Common myeloid progenitor, CD34-positive (primary cell): ENCODE results near the gene CNOT4. TPM values are rescaled to one million over a fixed set of nuclear protein-coding genes. Genes with fewer than 3 reads are reported as not detected.

Experiments
- CTCF ChIA-PET: fragments of 350-600 bp; sonication (Branson Sonifier 250); formaldehyde crosslinking; loops from one replicate; lab custom pipeline; 2021; ENCODE audit warnings: antibody characterized with exemption; lab: Charles Lee
- POLR2A ChIA-PET: fragments of 350-600 bp; sonication (Branson Sonifier 250); formaldehyde crosslinking; loops from one replicate; lab custom pipeline; 2021; ENCODE audit warnings: antibody characterized with exemption; lab: Charles Lee
- DNase-seq, 3 donors: peaks; one replicate each; pipeline versions ENCODE4 v3.0.0 to v3.0.0-alpha.2; 2013
- H3K27ac ChIP-seq, 2 experiments: 1 replicate in 1 of 2; 2 replicates in 1 of 2; pipeline ENCODE4 v1.7.0; 2013; ENCODE audit warnings: inconsistent platforms in 2 of 2, low read length in 2 of 2, mild to moderate bottlenecking in 2 of 2, low read depth in 1 of 2, moderate library complexity in 1 of 2; ENCODE audit not compliant: severe bottlenecking in 2 of 2, insufficient read depth in 1 of 2, poor library complexity in 1 of 2
- H3K27me3 ChIP-seq, 5 experiments: replicated peaks in 2 of 5; 1 replicate in 3 of 5; 2 replicates in 2 of 5; pipeline versions ENCODE4 v1.6.1 to v1.7.0; 2013; ENCODE audit warnings: low read length in 4 of 5, mild to moderate bottlenecking in 2 of 5, moderate library complexity in 2 of 5, inconsistent platforms in 1 of 5; ENCODE audit not compliant: insufficient read depth in 5 of 5, control insufficient read depth in 4 of 5
- H3K36me3 ChIP-seq, 4 experiments: 1 replicate in 2 of 4; 2 replicates in 2 of 4; pipeline versions ENCODE4 v1.6.1 to v1.7.0; 2013; ENCODE audit warnings: low read length in 3 of 4, control low read depth in 1 of 4, mild to moderate bottlenecking in 1 of 4; ENCODE audit not compliant: control insufficient read depth in 4 of 4, insufficient read depth in 4 of 4
- H3K4me1 ChIP-seq, 4 experiments: 1 replicate in 3 of 4; 2 replicates in 1 of 4; pipeline versions ENCODE4 v1.6.1 to v1.7.1; 2013; ENCODE audit warnings: low read length in 3 of 4, mild to moderate bottlenecking in 3 of 4, control low read depth in 1 of 4, inconsistent platforms in 1 of 4, moderate library complexity in 1 of 4; ENCODE audit not compliant: control insufficient read depth in 4 of 4, insufficient read depth in 4 of 4; ENCODE audit errors: control extremely low read depth in 1 of 4
- H3K4me3 ChIP-seq, 7 experiments: 1 replicate in 4 of 7; 2 replicates in 3 of 7; pipeline versions ENCODE4 v1.5.1 to v1.7.0; 2013; ENCODE audit warnings: mild to moderate bottlenecking in 7 of 7, low read length in 6 of 7, moderate library complexity in 6 of 7, inconsistent platforms in 2 of 7, low read depth in 2 of 7, control low read depth in 1 of 7; ENCODE audit not compliant: insufficient read depth in 4 of 7, control insufficient read depth in 1 of 7; ENCODE audit errors: extremely low read depth in 1 of 7
- H3K9me3 ChIP-seq, 5 experiments: 1 replicate in 4 of 5; 2 replicates in 1 of 5; pipeline versions ENCODE4 v1.6.1 to v1.7.1; 2013; ENCODE audit warnings: low read length in 4 of 5, mild to moderate bottlenecking in 2 of 5, inconsistent platforms in 1 of 5, low read depth in 1 of 5, moderate library complexity in 1 of 5; ENCODE audit not compliant: control insufficient read depth in 4 of 5, insufficient read depth in 2 of 5; ENCODE audit errors: control extremely low read depth in 1 of 5
- WGBS: methylation state at CpG from one replicate; pipeline ENCODE4 v1.1.5; 2013; ENCODE audit not compliant: insufficient coverage; 5-methylcytosine and 5-hydroxymethylcytosine counted together
- polyA plus RNA-seq: library from polyadenylated mRNA; unstranded; fragments of 120-200 nt; gene quantifications from one replicate; pipeline ENCODE4 v1.2.1, GENCODE V29; 2013

The CNOT4 gene
- polyA plus RNA-seq = 14.5 TPM

- CTCF ChIA-PET = interaction anchor here (1.0 to 1.8 kb wide), 6 partner anchors 9 to 117 kb away, joined by 3 to 9 read pairs (median 4); no protein-coding TSS in a partner anchor
- peaks cover 10 to 33% (median 19%) of the 10 kb centered on the region in 4 experiments for H3K4me1 ChIP-seq
- H3K9me3 ChIP-seq = no peaks in the 10 kb centered on the region
- H3K27me3 ChIP-seq = no peaks in the 10 kb centered on the region
- H3K36me3 ChIP-seq = peaks cover 0 to 2% (median 0%) of the 10 kb centered on the region in 4 experiments
- peak within 1 kb of the TSS; percentile 95 to 98 for H3K27ac ChIP-seq
- WGBS = 0% methylated on average over 53 of the region's 55 CpGs
- peak within 1 kb of the TSS; percentile 84 to 100 (median 96) for H3K4me3 ChIP-seq
- POLR2A ChIA-PET = interaction anchor here (1.7 kb wide), 1 partner anchor 16 kb away, joined by 3 read pairs; no protein-coding TSS in a partner anchor
- DNase-seq = peak; percentile 98 to 99 (median 98)
These were observed at the start of gene CNOT4 for GRCh38 chr7:135509839-135510591. TSS of gene CNOT4 (minus strand) at chr7:135510102. CDS start at chr7:135438331, 71,771 bp downstream.

GRCh38 chr7:135558881-135559280 is 49.0 kb upstream of the CNOT4 start:
- peaks cover 0 to 2% (median 0%) of the 10 kb centered on the region in 4 experiments for H3K36me3 ChIP-seq
- no peaks in the 10 kb centered on the region for H3K9me3 ChIP-seq
- no peak for DNase-seq
- peak overlapping the region; percentile 99 to 100 for H3K27ac ChIP-seq
- 51% methylated on average over 3 of the region's 5 CpGs for WGBS
- no peaks in the 10 kb centered on the region for H3K27me3 ChIP-seq
- ChIA-PET CTCF (interaction anchor here (1.0 to 4.4 kb wide), 7 partner anchors 14 to 279 kb away, joined by 3 to 15 read pairs (median 4); no protein-coding TSS in a partner anchor), POLR2A (no interaction called here)
- peaks cover 6 to 28% (median 14%) of the 10 kb centered on the region in 4 experiments for H3K4me1 ChIP-seq
- peak overlapping the region in 6 of 7 experiments; percentile 85 to 98 (median 96) for H3K4me3 ChIP-seq

GRCh38 chr7:135558337-135558767 is 48.5 kb upstream of the CNOT4 start:
- Histone ChIP-seq H3K4me1 (peaks cover 6 to 28% (median 14%) of the 10 kb centered on the region in 4 experiments), H3K9me3 (no peaks in the 10 kb centered on the region), H3K27me3 (no peaks in the 10 kb centered on the region), H3K27ac (peak overlapping the region; percentile 99 to 100), H3K4me3 (peak overlapping the region; percentile 85 to 98 (median 96)), H3K36me3 (peaks cover 0 to 2% (median 0%) of the 10 kb centered on the region in 4 experiments)
- POLR2A ChIA-PET = interaction anchor here (0.7 kb wide), 1 partner anchor 44 kb away, joined by 5 read pairs; no protein-coding TSS in a partner anchor
- peak; percentile 85 to 90 (median 90) for DNase-seq
- CTCF ChIA-PET = interaction anchor here (0.6 to 4.4 kb wide), 7 partner anchors 13 to 278 kb away, joined by 3 to 15 read pairs (median 4); no protein-coding TSS in a partner anchor
- 0% methylated on average over 15 of the region's 16 CpGs for WGBS

- H3K4me1 ChIP-seq = peaks cover 6 to 28% (median 14%) of the 10 kb centered on the region in 4 experiments
- peak; percentile 87 to 92 (median 91) for DNase-seq
- ChIA-PET POLR2A (interaction anchor here (0.7 kb wide), 1 partner anchor 43 kb away, joined by 5 read pairs; no protein-coding TSS in a partner anchor), CTCF (interaction anchor here (0.6 to 4.4 kb wide), 5 partner anchors 13 to 278 kb away, joined by 3 to 15 read pairs (median 5); no protein-coding TSS in a partner anchor)
- peak within 1 kb of the TSS; percentile 85 to 98 (median 96) for H3K4me3 ChIP-seq
- WGBS = under 1% methylated on average over 24 of the region's 38 CpGs
- H3K9me3 ChIP-seq = no peaks in the 10 kb centered on the region
- peaks cover 0 to under 1% (median 0%) of the 10 kb centered on the region in 4 experiments for H3K36me3 ChIP-seq
- peak within 1 kb of the TSS; percentile 99 to 100 for H3K27ac ChIP-seq
- no peaks in the 10 kb centered on the region for H3K27me3 ChIP-seq
These were observed 47.8 kb upstream of the CNOT4 start, which contains the start of gene NUP205 for GRCh38 chr7:135557455-135558336. TSS of gene NUP205 (plus strand) at chr7:135557917. CDS start at chr7:135557945, 28 bp downstream.

GRCh38 chr7:135553346-135553745 is 43.4 kb upstream of the CNOT4 start:
- CTCF ChIA-PET = interaction anchor here (1.0 to 1.4 kb wide), 4 partner anchors 9 to 153 kb away, joined by 3 to 6 read pairs (median 4); no protein-coding TSS in a partner anchor
- Histone ChIP-seq H3K4me1 (peaks cover 0 to 10% (median 8%) of the 10 kb centered on the region in 4 experiments), H3K36me3 (no peaks in the 10 kb centered on the region), H3K27ac (no peak overlapping the region), H3K27me3 (no peaks in the 10 kb centered on the region), H3K9me3 (no peaks in the 10 kb centered on the region), H3K4me3 (no peak overlapping the region)
- WGBS = 90% methylated on average over 3 of the region's 3 CpGs
- no peak for DNase-seq
- POLR2A ChIA-PET = no interaction called here

GRCh38 chr7:135552148-135552547 is 42.2 kb upstream of the CNOT4 start:
- Histone ChIP-seq H3K4me1 (peaks cover 0 to 6% (median 4%) of the 10 kb centered on the region in 4 experiments), H3K9me3 (no peaks in the 10 kb centered on the region), H3K4me3 (no peak overlapping the region), H3K27ac (no peak overlapping the region), H3K27me3 (no peaks in the 10 kb centered on the region), H3K36me3 (no peaks in the 10 kb centered on the region)
- no peak for DNase-seq
- ChIA-PET POLR2A (no interaction called here), CTCF (interaction anchor here (1.0 to 1.4 kb wide), 6 partner anchors 8 to 152 kb away, joined by 3 to 6 read pairs (median 4); no protein-coding TSS in a partner anchor)
- 69% methylated on average over 3 of the region's 3 CpGs for WGBS
